H9 (cell line): ENCODE measurements around the gene ARHGEF2. TPM values are rescaled to one million over a fixed set of nuclear protein-coding genes. Genes with fewer than 3 reads are reported as not detected.

ENCODE experiments used
- DNase-seq: peaks from one replicate; pipeline ENCODE4 v3.0.0-alpha.2; 2017
- H2AFZ ChIP-seq: one replicate; pipeline ENCODE4 v1.6.1; 2013; ENCODE audit warnings: mild to moderate bottlenecking, low read length, control low read depth, moderate library complexity
- H2AK5ac ChIP-seq: 2 replicates; pipeline ENCODE4 v1.6.1; 2013; ENCODE audit warnings: low read length, control low read depth, mixed read lengths; ENCODE audit not compliant: insufficient read length
- H2BK120ac ChIP-seq: one replicate; pipeline ENCODE4 v1.6.1; 2013; ENCODE audit warnings: low read depth, mild to moderate bottlenecking, low read length, control low read depth, inconsistent platforms; ENCODE audit not compliant: poor library complexity, severe bottlenecking
- H2BK12ac ChIP-seq: 2 replicates; pipeline ENCODE4 v1.6.1; 2013; ENCODE audit warnings: low read length, control low read depth, mixed read lengths, low read depth; ENCODE audit not compliant: insufficient read length
- H2BK15ac ChIP-seq: 2 replicates; pipeline ENCODE4 v1.6.1; 2013; ENCODE audit warnings: low read depth, low read length, control low read depth
- H2BK20ac ChIP-seq: one replicate; pipeline ENCODE4 v1.6.1; 2013; ENCODE audit warnings: low read depth, mild to moderate bottlenecking, low read length, control low read depth, inconsistent platforms; ENCODE audit not compliant: poor library complexity, severe bottlenecking
- H2BK5ac ChIP-seq: 2 replicates; pipeline ENCODE4 v1.6.1; 2013; ENCODE audit warnings: low read length, control low read depth, mixed read lengths; ENCODE audit not compliant: insufficient read length
- H3K14ac ChIP-seq: 2 replicates; pipeline ENCODE4 v1.6.1; 2013; ENCODE audit warnings: low read length, control low read depth; ENCODE audit not compliant: insufficient read depth
- H3K18ac ChIP-seq: 2 replicates; pipeline ENCODE4 v1.6.1; 2013; ENCODE audit warnings: low read depth, mild to moderate bottlenecking, mixed read lengths, low read length, control low read depth; ENCODE audit not compliant: insufficient read length
- H3K23ac ChIP-seq: 2 replicates; pipeline ENCODE4 v1.6.1; 2013; ENCODE audit warnings: low read length, control low read depth, mixed read lengths, low read depth; ENCODE audit not compliant: insufficient read length
- H3K23me2 ChIP-seq: 2 replicates; pipeline ENCODE4 v1.6.1; 2013; ENCODE audit warnings: low read depth, mild to moderate bottlenecking, mixed read lengths, low read length, control low read depth; ENCODE audit not compliant: insufficient read length, poor library complexity, severe bottlenecking
- H3K27ac ChIP-seq: 2 replicates; pipeline ENCODE4 v1.5.1; 2013; ENCODE audit warnings: low read length, control low read depth, mixed read lengths, low read depth; ENCODE audit not compliant: insufficient read length
- H3K27me3 ChIP-seq: 2 replicates; pipeline ENCODE4 v1.6.1; 2013; ENCODE audit warnings: low read length, control low read depth, inconsistent platforms; ENCODE audit not compliant: insufficient read depth
- H3K4ac ChIP-seq: 2 replicates; pipeline ENCODE4 v1.6.1; 2013; ENCODE audit warnings: low read depth, mild to moderate bottlenecking, control low read depth, inconsistent platforms, low read length, moderate library complexity
- H3K4me1 ChIP-seq: 2 replicates; pipeline ENCODE4 v1.6.1; 2013; ENCODE audit warnings: low read length, control low read depth, inconsistent platforms; ENCODE audit not compliant: insufficient read depth
- H3K4me2 ChIP-seq: 2 replicates; pipeline ENCODE4 v1.6.1; 2013; ENCODE audit warnings: low read length, control low read depth, mixed read lengths; ENCODE audit not compliant: insufficient read length, insufficient read depth
- H3K56ac ChIP-seq: 2 replicates; pipeline ENCODE4 v1.6.1; 2013; ENCODE audit warnings: low read depth, mild to moderate bottlenecking, mixed read lengths, low read length, control low read depth; ENCODE audit not compliant: insufficient read length
- H3K79me1 ChIP-seq: 2 replicates; pipeline ENCODE4 v1.6.1; 2013; ENCODE audit warnings: low read depth, mild to moderate bottlenecking, moderate library complexity, low read length, control low read depth, inconsistent platforms; ENCODE audit not compliant: insufficient read depth, poor library complexity, severe bottlenecking
- H3K79me2 ChIP-seq: 2 replicates; pipeline ENCODE4 v1.6.1; 2013; ENCODE audit warnings: low read length, control low read depth, inconsistent platforms; ENCODE audit not compliant: insufficient read depth
- H3K9ac ChIP-seq: 2 replicates; pipeline ENCODE4 v1.6.1; 2013; ENCODE audit warnings: low read length, control low read depth, mixed read lengths; ENCODE audit not compliant: insufficient read length; ENCODE audit errors: extremely low read depth
- H3K9me3 ChIP-seq: one replicate; pipeline ENCODE4 v1.6.1; 2013; ENCODE audit warnings: low read depth, low read length, inconsistent platforms; ENCODE audit not compliant: control insufficient read depth
- H3T11ph ChIP-seq: one replicate; pipeline ENCODE4 v1.6.1; 2013; ENCODE audit warnings: mild to moderate bottlenecking, low read length, control low read depth, inconsistent platforms
- H4K20me1 ChIP-seq: one replicate; pipeline ENCODE4 v1.6.1; 2013; ENCODE audit not compliant: control insufficient read depth, insufficient read length, insufficient read depth
- H4K5ac ChIP-seq: 2 replicates; pipeline ENCODE4 v1.6.1; 2013; ENCODE audit warnings: low read depth, mild to moderate bottlenecking, mixed read lengths, low read length, control low read depth; ENCODE audit not compliant: insufficient read length
- H4K8ac ChIP-seq: replicated peaks from 2 replicates; pipeline ENCODE4 v1.6.1; 2013; ENCODE audit warnings: low read length, control low read depth, mixed read lengths, low read depth; ENCODE audit not compliant: insufficient read length
- H4K91ac ChIP-seq: 2 replicates; pipeline ENCODE4 v1.6.1; 2013; ENCODE audit warnings: low read depth, mild to moderate bottlenecking, moderate library complexity, mixed read lengths, low read length, control low read depth; ENCODE audit not compliant: insufficient read length
- H3K27ac Mint-ChIP-seq, 3 experiments: 2 replicates in 2 of 3; 3 replicates in 1 of 3; pipeline ENCODE4 v1.8.0; 2020 to 2021; ENCODE audit warnings: mixed read lengths in 3 of 3, mild to moderate bottlenecking in 1 of 3, moderate library complexity in 1 of 3
- H3K27me3 Mint-ChIP-seq: 2 replicates; pipeline ENCODE4 v1.8.0; 2021; ENCODE audit warnings: low read depth, mild to moderate bottlenecking, moderate library complexity, mixed read lengths
- H3K36me3 Mint-ChIP-seq, 3 experiments: 2 replicates in 2 of 3; 3 replicates in 1 of 3; pipeline ENCODE4 v1.8.0; 2020 to 2021; ENCODE audit warnings: low read depth in 3 of 3, mixed read lengths in 3 of 3; ENCODE audit not compliant: insufficient read depth in 1 of 3
- H3K4me1 Mint-ChIP-seq, 2 experiments: 2 replicates each; pipeline ENCODE4 v1.8.0; 2020; ENCODE audit warnings: mixed read lengths in 2 of 2
- H3K4me3 Mint-ChIP-seq, 2 experiments: 2 replicates in 1 of 2; 3 replicates in 1 of 2; pipeline ENCODE4 v1.8.0; 2020 to 2021; ENCODE audit warnings: mild to moderate bottlenecking in 2 of 2, mixed read lengths in 2 of 2, moderate library complexity in 1 of 2
- H3K9me3 Mint-ChIP-seq, 2 experiments: 2 replicates in 1 of 2; 3 replicates in 1 of 2; pipeline ENCODE4 v1.8.0; 2020; ENCODE audit warnings: mild to moderate bottlenecking in 2 of 2, mixed read lengths in 2 of 2, moderate library complexity in 1 of 2
- WGBS: extraction: QIAGEN DNeasy Blood & Tissue Kit; methylation state at CpG from one replicate; pipeline ENCODE4 v1.1.7; 2013; ENCODE audit warnings: missing lambda C conversion rate, low lambda C conversion rate, mixed read lengths; ENCODE audit not compliant: insufficient read length; ENCODE audit errors: extremely low coverage; 5-methylcytosine and 5-hydroxymethylcytosine counted together
- total RNA-seq: library from RNA; stranded (reverse); gene quantifications from 2 replicates; pipeline ENCODE4 v1.2.1, GENCODE V29; 2021
- TF ChIP-seq, protein P1 (sequence below): fragments of 200-600 bp; sonication (generic); conservative IDR thresholded peaks from 3 replicates; pipeline ENCODE4 v1.8.0; 2021; ENCODE audit warnings: antibody characterized with exemption, mild to moderate bottlenecking

Gene ARHGEF2
- total RNA-seq, 1 experiment from 2014 or later, result 111 TPM

- Histone ChIP-seq H3K23me2 (no peaks in the 10 kb centered on the region), H3K4me2 (no peak overlapping the region), H3K56ac (no peak overlapping the region), H4K5ac (no peak overlapping the region), H2BK5ac (no peak overlapping the region), H3T11ph (no peak overlapping the region), H3K14ac (no peak overlapping the region), H4K8ac (no peak overlapping the region), H2BK20ac (no peak overlapping the region), H3K79me2 (no peaks in the 10 kb centered on the region), H3K23ac (no peak overlapping the region), H2BK120ac (no peak overlapping the region), H4K20me1 (no peaks in the 10 kb centered on the region), H3K4me1 (no peaks in the 10 kb centered on the region), H2AK5ac (no peak overlapping the region), H3K9me3 (no peaks in the 10 kb centered on the region), H3K4ac (no peak overlapping the region), H3K27me3 (no peaks in the 10 kb centered on the region), H3K18ac (no peak overlapping the region), H3K27ac (no peak overlapping the region), H2AFZ (no peak overlapping the region), H3K79me1 (peaks cover 5% of the 10 kb centered on the region), H4K91ac (no peak overlapping the region), H2BK15ac (no peak overlapping the region), H3K9ac (no peak overlapping the region), H2BK12ac (no peak overlapping the region)
- Mint-ChIP-seq H3K9me3 (no peaks in the 10 kb centered on the region), H3K36me3 (peaks cover 61 to 86% (median 82%) of the 10 kb centered on the region in 3 experiments), H3K4me1 (peaks cover 0 to 10% of the 10 kb centered on the region in 2 experiments; a peak in 1 of 4 replicates), H3K27ac (peak overlapping the region in 2 of 3 experiments; percentile 47 to 91; a peak in 3 of 7 replicates), H3K4me3 (no peak overlapping the region; a peak in 1 of 5 replicates), H3K27me3 (no peaks in the 10 kb centered on the region)
- TF ChIP-seq, protein P1, sequence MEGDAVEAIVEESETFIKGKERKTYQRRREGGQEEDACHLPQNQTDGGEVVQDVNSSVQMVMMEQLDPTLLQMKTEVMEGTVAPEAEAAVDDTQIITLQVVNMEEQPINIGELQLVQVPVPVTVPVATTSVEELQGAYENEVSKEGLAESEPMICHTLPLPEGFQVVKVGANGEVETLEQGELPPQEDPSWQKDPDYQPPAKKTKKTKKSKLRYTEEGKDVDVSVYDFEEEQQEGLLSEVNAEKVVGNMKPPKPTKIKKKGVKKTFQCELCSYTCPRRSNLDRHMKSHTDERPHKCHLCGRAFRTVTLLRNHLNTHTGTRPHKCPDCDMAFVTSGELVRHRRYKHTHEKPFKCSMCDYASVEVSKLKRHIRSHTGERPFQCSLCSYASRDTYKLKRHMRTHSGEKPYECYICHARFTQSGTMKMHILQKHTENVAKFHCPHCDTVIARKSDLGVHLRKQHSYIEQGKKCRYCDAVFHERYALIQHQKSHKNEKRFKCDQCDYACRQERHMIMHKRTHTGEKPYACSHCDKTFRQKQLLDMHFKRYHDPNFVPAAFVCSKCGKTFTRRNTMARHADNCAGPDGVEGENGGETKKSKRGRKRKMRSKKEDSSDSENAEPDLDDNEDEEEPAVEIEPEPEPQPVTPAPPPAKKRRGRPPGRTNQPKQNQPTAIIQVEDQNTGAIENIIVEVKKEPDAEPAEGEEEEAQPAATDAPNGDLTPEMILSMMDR, result peak; percentile 26
- peak; percentile 48 for DNase-seq
- WGBS, result no CpG with 5 or more reads among the region's 14 CpGs
These were observed 16.4 kb downstream of the ARHGEF2 start for GRCh38 chr1:155961937-155962336.
